Cardiac muscle cell (in vitro differentiated cells and primary cell): ENCODE measurements around the gene DUSP8. TPM values are rescaled to one million over a fixed set of nuclear protein-coding genes. Genes with fewer than 3 reads are reported as not detected.

Experiments
- DNase-seq, 2 donors: peaks; one replicate each; pipeline versions ENCODE4 v3.0.0 to v3.0.0-alpha.2; 2010 to 2017; ENCODE audit warnings: low read depth in 1 of 2, low spot score in 1 of 2
- H3K27ac ChIP-seq: fragments of 200-600 bp; sonication (generic); 2 replicates; pipeline ENCODE4 v1.5.1; 2016
- H3K27me3 ChIP-seq: fragments of 200-600 bp; sonication (generic); 2 replicates; pipeline ENCODE4 v1.6.0; 2016; ENCODE audit warnings: control low read depth
- H3K36me3 ChIP-seq: fragments of 200-600 bp; sonication (generic); 2 replicates; pipeline ENCODE4 v1.5.1; 2016; ENCODE audit warnings: control low read depth
- H3K4me1 ChIP-seq: fragments of 200-600 bp; sonication (generic); 2 replicates; pipeline ENCODE4 v1.8.1; 2017; ENCODE audit warnings: low read depth, mild to moderate bottlenecking, mixed run types
- H3K4me3 ChIP-seq: fragments of 200-600 bp; sonication (generic); 2 replicates; pipeline ENCODE4 v1.5.1; 2016; ENCODE audit warnings: mild to moderate bottlenecking
- H3K9me3 ChIP-seq: fragments of 200-600 bp; sonication (generic); 2 replicates; pipeline ENCODE4 v1.5.1; 2017; ENCODE audit warnings: low read depth, mild to moderate bottlenecking, control low read depth
- polyA plus RNA-seq: library from polyadenylated mRNA; unstranded; fragments of >200 nt; fragmentation: Nextera tagmentation; extraction: Ambion mirVana; gene quantifications from 2 replicates; pipeline ENCODE4 v1.2.1, GENCODE V29; 2016
- total RNA-seq: library from RNA; depleted of rRNA; stranded (reverse); fragments of >200 nt; gene quantifications from 2 replicates; pipeline ENCODE4 v1.2.3, GENCODE V29; 2016
- TF ChIP-seq, protein P1 (sequence below): IDR thresholded peaks from 2 replicates; pipeline ENCODE4 v1.5.1; 2012; ENCODE audit warnings: low read depth, mild to moderate bottlenecking, low read length

The DUSP8 gene
- total and polyA plus RNA-seq, 2 experiments from 2014 or later: 0.51 to 0.59 TPM

DNA sequence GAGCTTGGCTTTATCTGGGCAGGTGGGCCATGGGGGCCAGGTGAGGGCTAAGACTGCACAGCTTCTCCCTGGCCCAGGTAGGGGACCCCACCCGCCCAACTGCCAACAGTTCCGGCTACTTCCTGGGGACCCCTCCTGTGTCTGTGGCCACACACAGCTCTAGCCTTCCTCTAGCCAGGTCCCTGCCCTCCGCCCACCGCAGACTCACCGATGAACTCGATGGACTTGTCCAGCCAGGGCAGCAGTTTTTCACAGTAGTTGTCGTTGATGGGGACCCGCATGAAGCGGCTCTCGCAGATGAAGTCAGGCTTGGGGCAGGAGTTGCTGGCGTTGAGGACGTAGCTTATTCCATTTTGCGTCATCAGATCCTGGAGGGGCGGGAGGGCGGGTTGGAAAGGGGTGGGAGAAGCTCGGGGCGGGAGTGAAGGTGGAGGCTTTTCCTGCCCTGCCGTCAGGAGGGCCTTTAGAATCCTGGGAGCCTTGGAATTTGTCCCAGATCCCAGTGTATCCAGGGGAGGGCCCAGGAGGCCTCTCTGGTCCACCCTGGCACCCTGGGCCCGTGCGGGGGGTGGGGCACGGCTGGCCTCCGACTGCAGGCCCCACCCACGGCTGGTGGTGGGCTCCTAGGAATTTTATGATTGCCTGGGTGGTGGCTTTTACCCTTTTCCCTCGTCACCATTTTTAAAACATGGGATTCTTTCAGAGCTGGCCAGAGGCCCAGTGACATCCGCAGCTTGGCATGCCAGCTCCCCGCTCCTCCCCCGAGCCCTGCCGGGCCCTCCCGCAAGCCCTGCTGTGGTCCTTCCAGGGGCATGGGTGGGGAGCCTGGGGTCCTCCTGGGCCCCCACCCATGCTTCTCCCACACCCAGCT lies 13.9 kb downstream of the DUSP8 start:
- peak in 1 of 2 donors; percentile 82 for DNase-seq
- H3K4me1 ChIP-seq: no peaks in the 10 kb centered on the region
- H3K36me3 ChIP-seq: no peaks in the 10 kb centered on the region
- TF ChIP-seq, protein P1, sequence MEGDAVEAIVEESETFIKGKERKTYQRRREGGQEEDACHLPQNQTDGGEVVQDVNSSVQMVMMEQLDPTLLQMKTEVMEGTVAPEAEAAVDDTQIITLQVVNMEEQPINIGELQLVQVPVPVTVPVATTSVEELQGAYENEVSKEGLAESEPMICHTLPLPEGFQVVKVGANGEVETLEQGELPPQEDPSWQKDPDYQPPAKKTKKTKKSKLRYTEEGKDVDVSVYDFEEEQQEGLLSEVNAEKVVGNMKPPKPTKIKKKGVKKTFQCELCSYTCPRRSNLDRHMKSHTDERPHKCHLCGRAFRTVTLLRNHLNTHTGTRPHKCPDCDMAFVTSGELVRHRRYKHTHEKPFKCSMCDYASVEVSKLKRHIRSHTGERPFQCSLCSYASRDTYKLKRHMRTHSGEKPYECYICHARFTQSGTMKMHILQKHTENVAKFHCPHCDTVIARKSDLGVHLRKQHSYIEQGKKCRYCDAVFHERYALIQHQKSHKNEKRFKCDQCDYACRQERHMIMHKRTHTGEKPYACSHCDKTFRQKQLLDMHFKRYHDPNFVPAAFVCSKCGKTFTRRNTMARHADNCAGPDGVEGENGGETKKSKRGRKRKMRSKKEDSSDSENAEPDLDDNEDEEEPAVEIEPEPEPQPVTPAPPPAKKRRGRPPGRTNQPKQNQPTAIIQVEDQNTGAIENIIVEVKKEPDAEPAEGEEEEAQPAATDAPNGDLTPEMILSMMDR: no peak
- no peaks in the 10 kb centered on the region for H3K9me3 ChIP-seq
- no peak overlapping the region for H3K27ac ChIP-seq
- peaks cover 91% of the 10 kb centered on the region for H3K27me3 ChIP-seq
- no peak overlapping the region for H3K4me3 ChIP-seq

DNA sequence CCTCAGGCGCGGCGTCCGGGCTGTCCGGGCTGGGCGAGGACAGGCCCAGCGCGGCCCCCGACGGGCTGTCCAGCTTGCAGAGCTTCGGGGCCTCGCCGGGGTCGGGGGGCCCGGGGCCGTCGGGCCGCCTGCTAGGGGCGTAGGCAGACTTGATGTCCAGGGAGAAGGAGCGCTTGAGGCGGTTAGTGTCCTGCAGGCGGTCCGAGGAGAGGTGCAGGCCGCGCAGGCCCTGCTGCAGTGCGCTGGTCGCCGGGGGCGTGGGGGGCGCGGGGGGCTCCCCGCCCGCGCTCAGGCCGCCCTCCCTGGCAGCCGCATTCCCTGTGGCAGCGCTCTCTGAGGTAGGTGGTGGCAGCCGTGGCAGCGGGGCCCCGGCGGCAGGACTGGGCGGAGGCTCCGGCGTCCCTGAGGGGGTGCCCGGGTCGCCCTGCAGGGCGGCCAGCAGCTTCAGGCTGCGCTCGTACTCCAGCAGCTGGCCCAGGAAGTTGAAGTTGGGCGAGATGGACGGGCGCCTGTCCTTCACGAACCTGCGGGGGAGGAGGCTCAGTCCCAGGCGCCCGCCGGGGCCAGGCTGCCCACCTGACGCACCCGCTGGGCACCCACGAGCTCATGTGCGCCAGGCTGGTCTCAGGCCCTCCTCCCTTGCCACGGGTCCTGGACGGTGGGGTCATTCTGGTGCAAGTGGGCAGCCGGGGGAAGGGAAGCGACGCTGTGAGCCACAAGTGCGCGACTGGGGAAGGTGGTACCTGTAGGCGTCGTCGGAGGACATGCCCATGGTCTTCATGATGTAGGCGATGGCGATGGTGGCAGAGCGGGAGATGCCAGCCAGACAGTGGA lies 14.8 kb downstream of the DUSP8 start:
- Histone ChIP-seq H3K27ac (no peak overlapping the region), H3K9me3 (no peaks in the 10 kb centered on the region), H3K4me1 (peaks cover 3% of the 10 kb centered on the region), H3K36me3 (no peaks in the 10 kb centered on the region), H3K4me3 (no peak overlapping the region), H3K27me3 (peaks cover 96% of the 10 kb centered on the region)
- DNase-seq: no peak
- TF ChIP-seq, protein P1: no peak

DNA sequence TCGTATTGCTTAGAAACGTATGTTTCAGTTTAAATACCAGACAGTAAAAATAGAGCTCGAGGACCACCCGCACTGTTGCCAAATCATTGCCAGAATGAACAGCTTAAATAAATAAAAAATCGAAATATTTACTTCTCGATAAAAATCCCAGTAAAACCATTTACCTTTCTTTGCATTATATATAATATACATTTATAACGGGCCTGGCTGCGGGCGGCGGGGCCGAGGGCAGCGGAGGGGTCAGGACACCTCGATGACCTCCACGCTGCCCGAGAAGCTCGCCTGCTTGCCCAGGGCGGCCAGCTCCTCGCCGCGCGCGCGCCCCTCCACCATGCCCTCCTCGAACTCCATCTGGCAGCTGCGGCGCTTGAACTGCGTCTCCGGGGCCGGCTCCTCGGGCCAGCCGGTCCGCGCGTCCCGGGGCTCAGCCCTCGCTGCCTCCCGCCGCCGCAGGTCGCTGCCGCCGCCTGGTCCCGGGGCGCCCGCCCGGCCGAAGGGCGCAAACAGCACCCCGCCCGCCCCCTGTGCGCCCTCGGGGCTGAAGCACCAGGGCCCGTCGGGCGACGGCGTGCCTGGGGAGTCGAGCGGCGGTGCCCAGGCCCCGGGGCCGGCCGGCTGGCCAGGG lies 15.7 kb downstream of the DUSP8 start:
- DNase-seq: no peak
- TF ChIP-seq, protein P1: no peak
- peaks cover 90% of the 10 kb centered on the region for H3K27me3 ChIP-seq
- H3K27ac ChIP-seq: no peak overlapping the region
- H3K4me1 ChIP-seq: peaks cover 5% of the 10 kb centered on the region
- H3K36me3 ChIP-seq: no peaks in the 10 kb centered on the region
- H3K9me3 ChIP-seq: no peaks in the 10 kb centered on the region
- no peak overlapping the region for H3K4me3 ChIP-seq

DNA sequence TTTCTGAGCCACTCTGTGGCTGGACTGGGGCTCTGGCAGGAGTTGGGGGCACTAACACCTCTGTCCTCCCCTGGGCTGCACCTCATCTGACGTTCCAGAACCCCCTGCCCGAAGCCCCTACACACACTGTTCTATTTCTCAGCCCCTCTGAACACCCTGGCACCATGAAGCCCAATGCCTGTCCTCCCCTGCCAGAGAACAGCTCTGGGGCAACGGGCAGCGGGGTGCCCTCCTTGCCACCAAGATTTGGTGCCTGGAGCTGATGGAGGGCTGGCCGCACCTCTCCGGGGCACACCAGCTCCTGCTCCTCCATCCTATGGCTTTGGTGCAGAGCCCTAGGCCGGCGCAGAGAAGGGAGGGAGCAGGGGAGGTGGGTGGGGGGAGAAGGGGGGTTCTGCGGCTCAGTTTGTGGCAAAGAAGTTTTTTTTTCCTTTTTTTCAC lies 16.3 kb downstream of the DUSP8 start:
- Histone ChIP-seq H3K27me3 (peaks cover 84% of the 10 kb centered on the region), H3K36me3 (no peaks in the 10 kb centered on the region), H3K4me1 (peaks cover 5% of the 10 kb centered on the region), H3K27ac (no peak overlapping the region), H3K9me3 (no peaks in the 10 kb centered on the region), H3K4me3 (no peak overlapping the region)
- DNase-seq: no peak
- TF ChIP-seq, protein P1: no peak

DNA sequence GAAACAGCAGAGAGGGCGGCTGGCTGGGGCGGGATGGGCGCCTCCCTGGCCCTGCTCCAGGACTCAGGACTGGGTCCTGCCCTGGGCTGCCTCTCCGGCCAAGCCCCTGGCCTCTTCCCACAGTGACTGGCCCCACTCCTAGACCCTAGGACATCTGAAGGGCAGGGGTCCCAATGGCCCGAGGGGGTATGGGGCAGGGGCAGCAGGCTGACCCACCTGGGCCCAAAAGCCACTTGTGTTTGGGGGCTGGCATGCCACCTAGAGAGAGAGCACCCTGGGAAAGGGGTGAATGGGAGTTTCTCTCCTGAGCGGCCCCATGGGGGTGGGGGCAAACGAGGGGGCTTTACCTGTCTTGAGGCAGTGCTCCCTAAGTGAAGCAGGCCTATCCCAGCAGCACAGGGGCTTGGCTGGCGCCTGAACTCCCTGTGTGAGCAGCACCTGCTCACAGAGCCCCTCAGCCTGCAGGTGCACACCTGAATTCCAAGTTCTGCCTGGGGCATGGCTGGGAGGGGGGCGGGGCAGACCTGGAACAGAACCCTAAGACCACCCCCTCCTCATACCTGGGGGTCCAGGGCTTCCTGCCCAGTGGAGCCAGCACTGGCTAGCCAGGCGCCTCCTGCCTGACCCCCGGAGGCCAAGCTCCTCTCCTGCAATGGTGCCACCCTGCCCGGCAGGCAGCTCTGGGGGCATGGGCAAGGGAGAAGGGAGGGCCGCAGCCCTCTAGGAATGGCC lies 16.9 kb downstream of the DUSP8 start:
- TF ChIP-seq, protein P1: no peak
- Histone ChIP-seq H3K4me3 (no peak overlapping the region), H3K9me3 (no peaks in the 10 kb centered on the region), H3K4me1 (peaks cover 5% of the 10 kb centered on the region), H3K27me3 (peaks cover 81% of the 10 kb centered on the region), H3K27ac (no peak overlapping the region), H3K36me3 (no peaks in the 10 kb centered on the region)
- no peak for DNase-seq
